Mammary epithelial cell (primary cell): ENCODE data around the gene DCUN1D2.

Experiments
- CTCF ChIP-seq, 2 donors: IDR thresholded peaks in 1 of 2; conservative IDR thresholded peaks in 1 of 2; 2 replicates each; pipeline ENCODE4 v1.5.1; 2011 to 2012; ENCODE audit warnings: inconsistent platforms in 2 of 2, low read length in 2 of 2, mild to moderate bottlenecking in 2 of 2, control low read depth in 1 of 2, low read depth in 1 of 2; ENCODE audit not compliant: insufficient read depth in 1 of 2; ENCODE audit errors: extremely low read depth in 1 of 2
- EZH2 ChIP-seq: IDR thresholded peaks from 2 replicates; pipeline ENCODE4 v1.6.1; 2012; ENCODE audit warnings: low read length, inconsistent platforms, borderline replicate concordance

GRCh38 chr13:113412440-113412839 lies 78.1 kb downstream of the DCUN1D2 start:
- TF ChIP-seq CTCF (conservative IDR thresholded peaks at IDR 0.05 in 1 of 2, IDR thresholded peaks at IDR 0.05 in 1 of 2; ENCODE audit: extremely low read depth in 1 of 2, insufficient read depth in 1 of 2, low read depth in 1 of 2, low read length in 2 of 2), result no peak
- TF ChIP-seq EZH2, result no peak
